HL-60 (cell line): ENCODE data around the gene MYOZ2.

Source experiments
- CTCF ChIP-seq: IDR thresholded peaks from one replicate; pipeline ENCODE4 v1.5.1; 2011; ENCODE audit warnings: low read length, control low read depth, inconsistent platforms; ENCODE audit not compliant: insufficient read depth
- POLR2AphosphoS5 ChIP-seq: IDR thresholded peaks from 2 replicates; pipeline ENCODE4 v1.6.1; 2012; ENCODE audit warnings: low read depth
- REST ChIP-seq: IDR thresholded peaks from 2 replicates; pipeline ENCODE4 v1.6.1; 2012; ENCODE audit warnings: low read depth; ENCODE audit not compliant: insufficient replicate concordance

- no peak for TF ChIP-seq CTCF
- TF ChIP-seq POLR2AphosphoS5: no peak
- TF ChIP-seq REST: no peak
Observed at GRCh38 chr4:119132306-119132705, 3.3 kb upstream of the MYOZ2 start.
